CD4-positive, alpha-beta T cell (primary cell): ENCODE measurements around the gene KLHL34. TPM values are rescaled to one million over a fixed set of nuclear protein-coding genes. Genes with fewer than 3 reads are reported as not detected.

Experiments used
- ATAC-seq: fragments of 200-7000 bp; cut with Tn5 transposase; one replicate; pipeline ENCODE4 v1.10.0; 2022; ENCODE audit warnings: mild to moderate bottlenecking; ENCODE audit not compliant: poor library complexity
- CTCF ChIA-PET: fragments of 350-600 bp; sonication (Branson Sonifier 250); formaldehyde crosslinking; loops from one replicate; lab custom pipeline; 2021; ENCODE audit warnings: antibody characterized with exemption, inconsistent platforms; lab: Charles Lee
- POLR2A ChIA-PET: fragments of 350-600 bp; sonication (Branson Sonifier 250); formaldehyde crosslinking; loops from one replicate; lab custom pipeline; 2021; ENCODE audit warnings: antibody characterized with exemption, inconsistent platforms; lab: Charles Lee
- DNase-seq, 14 experiments: peaks; one replicate each; pipeline ENCODE4 v3.0.0-alpha.2; 2013 to 2020; ENCODE audit warnings: mixed read lengths in 2 of 14
- H3K27ac ChIP-seq, 2 donors: one replicate each; pipeline versions ENCODE4 v1.5.1 to v1.7.0; 2013; ENCODE audit warnings: low read length in 2 of 2, low read depth in 1 of 2, mild to moderate bottlenecking in 1 of 2
- H3K27me3 ChIP-seq, 2 experiments: 1 replicate in 1 of 2; 2 replicates in 1 of 2; pipeline versions ENCODE4 v1.6.1 to v1.7.0; 2013; ENCODE audit warnings: low read length in 2 of 2, control low read depth in 1 of 2, mild to moderate bottlenecking in 1 of 2, moderate library complexity in 1 of 2; ENCODE audit not compliant: insufficient read depth in 2 of 2, control insufficient read depth in 1 of 2
- H3K36me3 ChIP-seq: one replicate; pipeline ENCODE4 v1.6.1; 2013; ENCODE audit warnings: low read length, control low read depth; ENCODE audit not compliant: insufficient read depth
- H3K4me1 ChIP-seq: one replicate; pipeline ENCODE4 v1.6.1; 2013; ENCODE audit warnings: low read length, control low read depth; ENCODE audit not compliant: insufficient read depth
- H3K4me3 ChIP-seq: one replicate; pipeline ENCODE4 v1.5.1; 2013; ENCODE audit warnings: mild to moderate bottlenecking, low read length, moderate library complexity
- H3K9me3 ChIP-seq, 2 experiments: 1 replicate in 1 of 2; 2 replicates in 1 of 2; pipeline versions ENCODE4 v1.6.1 to v1.7.0; 2013; ENCODE audit warnings: low read length in 2 of 2, mild to moderate bottlenecking in 2 of 2, control low read depth in 1 of 2, moderate library complexity in 1 of 2; ENCODE audit not compliant: control insufficient read depth in 1 of 2, insufficient read depth in 1 of 2
- H3K27ac Mint-ChIP-seq: one replicate; pipeline ENCODE4 v1.8.0; 2020; ENCODE audit warnings: mixed read lengths
- H3K27me3 Mint-ChIP-seq: one replicate; pipeline ENCODE4 v1.8.0; 2021; ENCODE audit warnings: mixed read lengths
- H3K36me3 Mint-ChIP-seq: one replicate; pipeline ENCODE4 v1.8.0; 2021; ENCODE audit warnings: low read depth, mixed read lengths
- H3K4me1 Mint-ChIP-seq: one replicate; pipeline ENCODE4 v1.8.0; 2021; ENCODE audit warnings: low read depth, mixed read lengths
- H3K4me3 Mint-ChIP-seq: one replicate; pipeline ENCODE4 v1.8.0; 2020; ENCODE audit warnings: mild to moderate bottlenecking, mixed read lengths
- H3K9me3 Mint-ChIP-seq: one replicate; pipeline ENCODE4 v1.8.0; 2020; ENCODE audit warnings: mixed read lengths
- intact Hi-C, 2 experiments: fragments of 100-400 bp; cut with DNase I in 1 of 2; cut with micrococcal nuclease in 1 of 2; formaldehyde crosslinking; loops; one replicate each; pipeline versions ENCODE4 v1.15.1 to v1.9.0; 2023 to 2025; cut with DNase I, micrococcal nuclease
- total RNA-seq, 174 experiments: library from RNA in 2 of 174; stranded (reverse) in 2 of 174; gene quantifications; one replicate each; pipeline ENCODE4 v1.2.3 and lab custom pipeline; 2021 to 2026
- TF ChIP-seq, protein P1 (sequence below): fragments of 200-600 bp; IDR thresholded peaks from one replicate; pipeline ENCODE4 v1.8.0; 2022; ENCODE audit warnings: antibody characterized with exemption, mild to moderate bottlenecking

KLHL34 gene
- total RNA-seq, 2 experiments from 2014 or later, result 0.52 to 0.70 TPM

DNA sequence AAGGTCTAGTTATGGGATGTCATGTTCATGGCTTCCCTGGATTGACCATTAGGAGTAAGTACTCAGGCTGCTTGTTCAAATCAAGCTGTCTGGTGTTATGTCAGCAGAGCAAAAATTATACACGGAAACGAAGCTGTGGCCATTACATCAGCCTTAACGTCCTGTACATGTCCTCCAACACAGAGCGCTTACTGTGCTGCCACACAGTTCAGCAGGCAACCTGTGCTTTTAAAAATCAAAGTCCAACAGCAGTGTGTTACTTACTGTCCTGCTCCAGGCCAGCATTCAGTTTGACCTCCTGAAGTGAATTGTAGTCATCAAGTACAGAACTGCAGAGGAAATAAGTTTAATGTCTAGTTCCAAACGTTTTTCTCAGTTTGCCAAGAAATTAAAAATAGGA is 46.0 kb downstream of the KLHL34 start:
- no peak for ATAC-seq
- Mint-ChIP-seq H3K27me3 (no peaks in the 10 kb centered on the region), H3K9me3 (no peaks in the 10 kb centered on the region), H3K27ac (no peak overlapping the region), H3K4me3 (no peak overlapping the region), H3K4me1 (no peaks in the 10 kb centered on the region), H3K36me3 (peaks cover 33% of the 10 kb centered on the region)
- no peak overlapping the region for H3K4me3 ChIP-seq
- DNase-seq, result no peak
- no peaks in the 10 kb centered on the region for H3K27me3 ChIP-seq
- ChIA-PET CTCF (no interaction called here), POLR2A (no interaction called here)
- H3K36me3 ChIP-seq, result no peaks in the 10 kb centered on the region
- TF ChIP-seq, protein P1, sequence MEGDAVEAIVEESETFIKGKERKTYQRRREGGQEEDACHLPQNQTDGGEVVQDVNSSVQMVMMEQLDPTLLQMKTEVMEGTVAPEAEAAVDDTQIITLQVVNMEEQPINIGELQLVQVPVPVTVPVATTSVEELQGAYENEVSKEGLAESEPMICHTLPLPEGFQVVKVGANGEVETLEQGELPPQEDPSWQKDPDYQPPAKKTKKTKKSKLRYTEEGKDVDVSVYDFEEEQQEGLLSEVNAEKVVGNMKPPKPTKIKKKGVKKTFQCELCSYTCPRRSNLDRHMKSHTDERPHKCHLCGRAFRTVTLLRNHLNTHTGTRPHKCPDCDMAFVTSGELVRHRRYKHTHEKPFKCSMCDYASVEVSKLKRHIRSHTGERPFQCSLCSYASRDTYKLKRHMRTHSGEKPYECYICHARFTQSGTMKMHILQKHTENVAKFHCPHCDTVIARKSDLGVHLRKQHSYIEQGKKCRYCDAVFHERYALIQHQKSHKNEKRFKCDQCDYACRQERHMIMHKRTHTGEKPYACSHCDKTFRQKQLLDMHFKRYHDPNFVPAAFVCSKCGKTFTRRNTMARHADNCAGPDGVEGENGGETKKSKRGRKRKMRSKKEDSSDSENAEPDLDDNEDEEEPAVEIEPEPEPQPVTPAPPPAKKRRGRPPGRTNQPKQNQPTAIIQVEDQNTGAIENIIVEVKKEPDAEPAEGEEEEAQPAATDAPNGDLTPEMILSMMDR, result no peak
- no peaks in the 10 kb centered on the region for H3K4me1 ChIP-seq
- intact Hi-C loops, result no loop called here
- H3K27ac ChIP-seq, result no peak overlapping the region
- H3K9me3 ChIP-seq, result no peaks in the 10 kb centered on the region

DNA sequence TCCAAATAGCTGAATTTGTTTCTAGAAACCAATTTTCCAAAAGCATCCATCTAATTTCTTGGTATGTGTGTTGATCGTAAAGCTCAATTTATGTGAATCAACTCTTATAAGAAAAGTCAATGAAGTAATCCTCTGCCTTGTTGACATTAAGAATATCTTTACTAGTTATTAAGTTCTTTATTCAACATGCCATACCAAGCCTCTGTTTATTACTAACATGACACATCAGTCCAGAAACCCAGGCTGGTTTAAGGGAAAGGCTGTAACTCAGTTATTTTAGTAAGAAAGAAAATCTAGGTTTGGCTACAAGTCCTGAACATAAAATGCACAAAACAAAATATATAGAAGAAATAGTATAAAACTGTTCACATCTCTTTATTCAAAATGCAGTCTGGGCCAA is 48.0 kb downstream of the KLHL34 start:
- Histone ChIP-seq H3K9me3 (no peaks in the 10 kb centered on the region), H3K27ac (no peak overlapping the region), H3K4me3 (no peak overlapping the region), H3K36me3 (no peaks in the 10 kb centered on the region), H3K27me3 (no peaks in the 10 kb centered on the region), H3K4me1 (no peaks in the 10 kb centered on the region)
- ATAC-seq (no peak), DNase-seq (no peak)
- TF ChIP-seq, protein P1, result no peak
- H3K36me3 Mint-ChIP-seq, result peaks cover 44% of the 10 kb centered on the region
- H3K27ac Mint-ChIP-seq, result no peak overlapping the region
- H3K4me1 Mint-ChIP-seq, result no peaks in the 10 kb centered on the region
- intact Hi-C loops, result no loop called here
- H3K9me3 Mint-ChIP-seq, result no peaks in the 10 kb centered on the region
- no peak overlapping the region for H3K4me3 Mint-ChIP-seq
- POLR2A ChIA-PET, result no interaction called here
- CTCF ChIA-PET, result no interaction called here
- H3K27me3 Mint-ChIP-seq, result no peaks in the 10 kb centered on the region

DNA sequence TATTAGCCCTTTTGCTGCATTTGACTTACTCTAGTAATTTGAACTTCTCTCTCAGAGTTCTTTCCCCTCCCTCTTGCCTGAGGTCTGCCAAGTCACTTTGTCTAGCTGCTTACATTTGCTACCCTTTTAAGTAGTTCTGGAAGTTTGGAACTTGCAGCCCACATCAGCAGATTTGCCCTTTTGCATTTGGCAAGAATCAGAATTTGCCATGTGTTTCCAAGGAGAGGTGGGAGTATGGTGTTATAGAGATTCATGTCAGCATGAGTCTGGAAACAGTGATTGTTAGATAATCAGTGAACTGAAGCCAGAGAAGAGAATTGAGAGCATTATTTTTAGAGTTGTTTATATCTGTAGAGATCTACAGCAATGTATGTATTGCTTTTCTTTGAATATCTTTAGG is 52.1 kb downstream of the KLHL34 start:
- peaks cover 56% of the 10 kb centered on the region for H3K36me3 Mint-ChIP-seq
- ChIA-PET CTCF (no interaction called here), POLR2A (no interaction called here)
- no peak overlapping the region for H3K27ac ChIP-seq
- no peaks in the 10 kb centered on the region for H3K27me3 ChIP-seq
- no peaks in the 10 kb centered on the region for H3K4me1 Mint-ChIP-seq
- H3K9me3 Mint-ChIP-seq, result no peaks in the 10 kb centered on the region
- H3K4me3 Mint-ChIP-seq, result no peak overlapping the region
- no peaks in the 10 kb centered on the region for H3K9me3 ChIP-seq
- no peak overlapping the region for H3K27ac Mint-ChIP-seq
- H3K36me3 ChIP-seq, result no peaks in the 10 kb centered on the region
- DNase-seq (no peak), ATAC-seq (no peak)
- H3K27me3 Mint-ChIP-seq, result no peaks in the 10 kb centered on the region
- intact Hi-C loops, result no loop called here
- no peaks in the 10 kb centered on the region for H3K4me1 ChIP-seq
- TF ChIP-seq, protein P1, result no peak
- no peak overlapping the region for H3K4me3 ChIP-seq

Other genes with a start within 250 kb of the KLHL34 start
- not detected for gene SMPX, start 99.8 kb upstream of the KLHL34 start, total RNA-seq
- gene MBTPS2, start 181.3 kb upstream of the KLHL34 start, total RNA-seq, result 1 to 10 TPM; 3.1 to 3.4 TPM
- 1 to 10 TPM; 1.0 to 1.2 TPM for gene YY2, start 197.7 kb upstream of the KLHL34 start, total RNA-seq